Lower leg skin (tissue), 4 donors: ENCODE measurements around the gene STK36. TPM values are rescaled to one million over a fixed set of nuclear protein-coding genes. Genes with fewer than 3 reads are reported as not detected.

Source experiments
- DNase-seq, 2 donors: peaks; one replicate each; pipeline ENCODE4 v3.0.0-alpha.2; 2019; ENCODE audit warnings: low spot score in 2 of 2
- H3K4me3 ChIP-seq: fragments of 200-600 bp; sonication (generic); 2 replicates; pipeline ENCODE4 v1.5.1; 2017; ENCODE audit warnings: mild to moderate bottlenecking, low read depth; ENCODE audit not compliant: poor library complexity, severe bottlenecking
- CTCF ChIP-seq, 3 donors: fragments of 450-650 bp; IDR thresholded peaks; one replicate each; pipeline ENCODE4 v1.5.1; 2016; ENCODE audit warnings: antibody characterized with exemption in 3 of 3, mild to moderate bottlenecking in 3 of 3, moderate library complexity in 2 of 3
- POLR2A ChIP-seq, 2 donors: fragments of 450-650 bp; IDR thresholded peaks; one replicate each; pipeline ENCODE4 v1.6.1; 2016 to 2017; ENCODE audit warnings: antibody characterized with exemption in 2 of 2, mild to moderate bottlenecking in 1 of 2, moderate library complexity in 1 of 2
- WGBS, 2 donors: methylation state at CpG; one replicate each; pipeline ENCODE4 v1.1.5; 2018; 5-methylcytosine and 5-hydroxymethylcytosine counted together
- intact Hi-C: fragments of 100-400 bp; cut with DNase I; formaldehyde crosslinking; loops from one replicate; pipeline ENCODE4 v1.15.0; 2023; ENCODE audit warnings: low total_unique reads
- total RNA-seq, 4 donors: library from RNA; depleted of rRNA; stranded (reverse); fragments of >200 nt; gene quantifications; one replicate each; pipeline ENCODE4 v1.1.0, GENCODE V29; 2016

Gene STK36
- total RNA-seq, 4 donors from 2014 or later: 7.4 to 21.1 (median 12.3) TPM

GRCh38 chr2:218710334-218710686 is 38.4 kb downstream of the STK36 start:
- TF ChIP-seq CTCF (IDR thresholded peaks at IDR 0.05) (no peak), POLR2A (IDR thresholded peaks at IDR 0.05) (no peak)
- no peak overlapping the region for H3K4me3 ChIP-seq
- DNase-seq: no peak
- intact Hi-C loops: no loop called here
- 42 to 47% methylated on average over 14 of the region's 14 CpGs for WGBS, 2 donors

- DNase-seq: peak; percentile 96 to 100
- peak in 1 of 3 donors; percentile 86 for TF ChIP-seq CTCF (IDR thresholded peaks at IDR 0.05)
- no peak for TF ChIP-seq POLR2A (IDR thresholded peaks at IDR 0.05)
- WGBS, 2 donors: 0% methylated on average over 65 to 71 of the region's 74 CpGs
- intact Hi-C loops: no loop called here
- H3K4me3 ChIP-seq: peak within 1 kb of the TSS; percentile 57
Measured at GRCh38 chr2:218710687-218711549, 39.0 kb downstream of the STK36 start, which contains the start of gene TTLL4. TSS of gene TTLL4 (plus strand) at chr2:218710835. CDS start at chr2:218737677, 26,842 bp downstream.

GRCh38 chr2:218711550-218711929 is 39.7 kb downstream of the STK36 start:
- WGBS, 2 donors: 6 to 10% methylated on average over 5 of the region's 5 CpGs
- peak overlapping the region; percentile 57 for H3K4me3 ChIP-seq
- TF ChIP-seq CTCF (IDR thresholded peaks at IDR 0.05) (no peak), POLR2A (IDR thresholded peaks at IDR 0.05) (no peak)
- intact Hi-C loops: no loop called here
- DNase-seq: no peak

GRCh38 chr2:218713922-218714321 is 42.0 kb downstream of the STK36 start:
- H3K4me3 ChIP-seq: no peak overlapping the region
- DNase-seq: no peak
- WGBS, 2 donors: 90 to 92% methylated on average over 2 of the region's 2 CpGs
- TF ChIP-seq CTCF (IDR thresholded peaks at IDR 0.05) (no peak), POLR2A (IDR thresholded peaks at IDR 0.05) (no peak)
- intact Hi-C loops: no loop called here

GRCh38 chr2:218716070-218716469 is 44.2 kb downstream of the STK36 start:
- intact Hi-C loops: no loop called here
- no peak for DNase-seq
- no peak overlapping the region for H3K4me3 ChIP-seq
- TF ChIP-seq POLR2A (IDR thresholded peaks at IDR 0.05) (no peak), CTCF (IDR thresholded peaks at IDR 0.05) (no peak)
- 38 to 56% methylated on average over 4 of the region's 4 CpGs for WGBS, 2 donors
